ENCODE measurements around the gene SDR9C7. TPM values are rescaled to one million over a fixed set of nuclear protein-coding genes. Genes with fewer than 3 reads are reported as not detected.
"Not testable (repeated sequence)": the region's sequence is repeated elsewhere in the genome, so short reads cannot be mapped to it uniquely, and the experiment has no call there.

SDR9C7 gene
- total and polyA plus RNA-seq, 2 donors = 0.16 TPM; not detected in 1

GRCh38 chr12:56962247-56962646 is 28.0 kb upstream of the SDR9C7 start:
- H3K4me1 ChIP-seq (ENCODE audit: insufficient read depth); H3K36me3 ChIP-seq (ENCODE audit: insufficient read depth); H3K4me3 ChIP-seq (ENCODE audit: low read depth, low read length); H3K27ac ChIP-seq (ENCODE audit: low read depth); DNase-seq (ENCODE audit: extremely low spot score): not testable (repeated sequence)
- 67% methylated on average over 4 of the region's 4 CpGs for WGBS

- WGBS = 75% methylated on average over 2 of the region's 2 CpGs
These were observed 24.2 kb upstream of the SDR9C7 start for GRCh38 chr12:56958422-56958821.

GRCh38 chr12:56957229-56958052 is 23.2 kb upstream of the SDR9C7 start, which contains the start of gene RDH16:
RDH16 (minus strand) TSS chr12:56957608; CDS start chr12:56957462, 146 bp downstream.
- H3K4me1 ChIP-seq (ENCODE audit: insufficient read depth) = no peaks in the 10 kb centered on the region
- DNase-seq (ENCODE audit: extremely low spot score) = no peak
- 78% methylated on average over 10 of the region's 10 CpGs for WGBS
- no peaks in the 10 kb centered on the region for H3K36me3 ChIP-seq (ENCODE audit: insufficient read depth)
- H3K4me3 ChIP-seq (ENCODE audit: low read depth, low read length) = no peak within 1 kb of the TSS
- H3K27ac ChIP-seq (ENCODE audit: low read depth) = no peak within 1 kb of the TSS

More at GRCh38 chr12:56958422-56958821, 24.2 kb upstream of the SDR9C7 start:
- Histone ChIP-seq H3K4me3 (ENCODE audit: low read depth, low read length) (no peak overlapping the region), H3K27ac (ENCODE audit: low read depth) (no peak overlapping the region), H3K4me1 (ENCODE audit: insufficient read depth) (no peaks in the 10 kb centered on the region), H3K36me3 (ENCODE audit: insufficient read depth) (no peaks in the 10 kb centered on the region)
- no peak for DNase-seq (ENCODE audit: extremely low spot score)

- Histone ChIP-seq H3K4me3 (ENCODE audit: low read depth, low read length) (no peak overlapping the region), H3K27ac (ENCODE audit: low read depth) (no peak overlapping the region), H3K36me3 (ENCODE audit: insufficient read depth) (no peaks in the 10 kb centered on the region), H3K4me1 (ENCODE audit: insufficient read depth) (no peaks in the 10 kb centered on the region)
- no peak for DNase-seq (ENCODE audit: extremely low spot score)
- 56% methylated on average over 2 of the region's 2 CpGs for WGBS
These were observed 21.5 kb upstream of the SDR9C7 start for GRCh38 chr12:56955631-56956256.

GRCh38 chr12:56954958-56955355 is 20.7 kb upstream of the SDR9C7 start:
- H3K27ac ChIP-seq (ENCODE audit: low read depth) = no peak overlapping the region
- no peak overlapping the region for H3K4me3 ChIP-seq (ENCODE audit: low read depth, low read length)
- no peaks in the 10 kb centered on the region for H3K36me3 ChIP-seq (ENCODE audit: insufficient read depth)
- no peaks in the 10 kb centered on the region for H3K4me1 ChIP-seq (ENCODE audit: insufficient read depth)
- DNase-seq (ENCODE audit: extremely low spot score) = no peak
- 72% methylated on average over 6 of the region's 6 CpGs for WGBS

- no peak for DNase-seq (ENCODE audit: extremely low spot score)
- Histone ChIP-seq H3K36me3 (ENCODE audit: insufficient read depth) (no peaks in the 10 kb centered on the region), H3K4me1 (ENCODE audit: insufficient read depth) (no peaks in the 10 kb centered on the region), H3K4me3 (ENCODE audit: low read depth, low read length) (no peak overlapping the region), H3K27ac (ENCODE audit: low read depth) (no peak overlapping the region)
- WGBS = 89% methylated on average over 6 of the region's 6 CpGs
These were observed 20.1 kb upstream of the SDR9C7 start for GRCh38 chr12:56954057-56954957.

- 18% methylated on average over 1 of the region's 1 CpG for WGBS
- Histone ChIP-seq H3K36me3 (ENCODE audit: insufficient read depth) (no peaks in the 10 kb centered on the region), H3K4me3 (ENCODE audit: low read depth, low read length) (no peak overlapping the region), H3K4me1 (ENCODE audit: insufficient read depth) (no peaks in the 10 kb centered on the region), H3K27ac (ENCODE audit: low read depth) (no peak overlapping the region)
- no peak for DNase-seq (ENCODE audit: extremely low spot score)
These were observed 19.1 kb upstream of the SDR9C7 start for GRCh38 chr12:56953314-56953713.

- H3K4me3 ChIP-seq (ENCODE audit: low read depth, low read length) = no peak overlapping the region
- no peaks in the 10 kb centered on the region for H3K4me1 ChIP-seq (ENCODE audit: insufficient read depth)
- 90% methylated on average over 11 of the region's 11 CpGs for WGBS
- H3K27ac ChIP-seq (ENCODE audit: low read depth) = no peak overlapping the region
- DNase-seq (ENCODE audit: extremely low spot score) = no peak
- H3K36me3 ChIP-seq (ENCODE audit: insufficient read depth) = no peaks in the 10 kb centered on the region
These were observed 17.6 kb upstream of the SDR9C7 start for GRCh38 chr12:56951582-56952339.

GRCh38 chr12:56948881-56949280 is 14.7 kb upstream of the SDR9C7 start:
- Histone ChIP-seq H3K27ac (ENCODE audit: low read depth) (no peak overlapping the region), H3K36me3 (ENCODE audit: insufficient read depth) (no peaks in the 10 kb centered on the region), H3K4me1 (ENCODE audit: insufficient read depth) (no peaks in the 10 kb centered on the region), H3K4me3 (ENCODE audit: low read depth, low read length) (no peak overlapping the region)
- no peak for DNase-seq (ENCODE audit: extremely low spot score)
- 94% methylated on average over 2 of the region's 2 CpGs for WGBS

GRCh38 chr12:56948457-56948777 is 14.2 kb upstream of the SDR9C7 start:
- DNase-seq (ENCODE audit: extremely low spot score) = no peak
- no peak overlapping the region for H3K27ac ChIP-seq (ENCODE audit: low read depth)
- H3K36me3 ChIP-seq (ENCODE audit: insufficient read depth) = no peaks in the 10 kb centered on the region
- no peaks in the 10 kb centered on the region for H3K4me1 ChIP-seq (ENCODE audit: insufficient read depth)
- no peak overlapping the region for H3K4me3 ChIP-seq (ENCODE audit: low read depth, low read length)

GRCh38 chr12:56947633-56948456 is 13.6 kb upstream of the SDR9C7 start:
- no peak overlapping the region for H3K27ac ChIP-seq (ENCODE audit: low read depth)
- 83% methylated on average over 6 of the region's 6 CpGs for WGBS
- no peak overlapping the region for H3K4me3 ChIP-seq (ENCODE audit: low read depth, low read length)
- no peak for DNase-seq (ENCODE audit: extremely low spot score)
- H3K4me1 ChIP-seq (ENCODE audit: insufficient read depth) = no peaks in the 10 kb centered on the region
- no peaks in the 10 kb centered on the region for H3K36me3 ChIP-seq (ENCODE audit: insufficient read depth)

GRCh38 chr12:56943878-56944277 is 9.7 kb upstream of the SDR9C7 start:
- no peaks in the 10 kb centered on the region for H3K36me3 ChIP-seq (ENCODE audit: insufficient read depth)
- H3K27ac ChIP-seq (ENCODE audit: low read depth) = no peak overlapping the region
- 93% methylated on average over 4 of the region's 4 CpGs for WGBS
- no peak for DNase-seq (ENCODE audit: extremely low spot score)
- H3K4me3 ChIP-seq (ENCODE audit: low read depth, low read length) = no peak overlapping the region
- H3K4me1 ChIP-seq (ENCODE audit: insufficient read depth) = no peaks in the 10 kb centered on the region
